ENCODE data around the gene SLC25A4.
A peak's percentile ranks its signal among the peaks of the same experiment; 100 is the strongest.
"Not testable (repeated sequence)": the region's sequence is repeated elsewhere in the genome, so short reads cannot be mapped to it uniquely, and the experiment has no call there.

The SLC25A4 gene

GRCh38 chr4:185171373-185172071 is 28.5 kb downstream of the SLC25A4 start:
- DNase-seq (ENCODE audit: extremely low read depth in 1 of 2, low read depth in 1 of 2): no peak

- DNase-seq (ENCODE audit: extremely low read depth in 1 of 2, low read depth in 1 of 2): no peak
These were observed 36.4 kb downstream of the SLC25A4 start for GRCh38 chr4:185179488-185179887.

- no peak for DNase-seq (ENCODE audit: extremely low read depth in 1 of 2, low read depth in 1 of 2)
These were observed 39.2 kb downstream of the SLC25A4 start for GRCh38 chr4:185182239-185182638.

- peak; percentile 50 to 58 for DNase-seq (ENCODE audit: extremely low read depth in 1 of 2, low read depth in 1 of 2)
These were observed 40.7 kb downstream of the SLC25A4 start for GRCh38 chr4:185183622-185184281.

- no peak for DNase-seq (ENCODE audit: extremely low read depth in 1 of 2, low read depth in 1 of 2)
These were observed 43.7 kb downstream of the SLC25A4 start for GRCh38 chr4:185186769-185187168.

- no peak for DNase-seq (ENCODE audit: extremely low read depth in 1 of 2, low read depth in 1 of 2)
These were observed 46.7 kb downstream of the SLC25A4 start for GRCh38 chr4:185189606-185190305.

GRCh38 chr4:185190306-185190856 is 47.3 kb downstream of the SLC25A4 start:
- no peak for DNase-seq (ENCODE audit: extremely low read depth in 1 of 2, low read depth in 1 of 2)

- no peak for DNase-seq (ENCODE audit: extremely low read depth in 1 of 2, low read depth in 1 of 2)
These were observed 49.0 kb downstream of the SLC25A4 start for GRCh38 chr4:185192059-185192458.

- no peak for DNase-seq (ENCODE audit: extremely low read depth in 1 of 2, low read depth in 1 of 2)
These were observed 52.1 kb downstream of the SLC25A4 start for GRCh38 chr4:185194924-185195888.

GRCh38 chr4:185196437-185196836 is 53.4 kb downstream of the SLC25A4 start:
- no peak for DNase-seq (ENCODE audit: extremely low read depth in 1 of 2, low read depth in 1 of 2)

- DNase-seq (ENCODE audit: extremely low read depth in 1 of 2, low read depth in 1 of 2): not testable (repeated sequence)
These were observed 55.1 kb downstream of the SLC25A4 start for GRCh38 chr4:185198189-185198588.
